GM20000 (cell line): ENCODE measurements around the gene PRG3.

Source experiments
- DNase-seq: peaks from one replicate; pipeline ENCODE4 v3.0.0; 2012; ENCODE audit warnings: low spot score
- TF ChIP-seq, protein P1 (sequence below): IDR thresholded peaks from 2 replicates; pipeline ENCODE4 v1.5.1; 2012; ENCODE audit warnings: mild to moderate bottlenecking, control low read depth; ENCODE audit errors: extremely low read depth, missing control alignments

The PRG3 gene

DNA sequence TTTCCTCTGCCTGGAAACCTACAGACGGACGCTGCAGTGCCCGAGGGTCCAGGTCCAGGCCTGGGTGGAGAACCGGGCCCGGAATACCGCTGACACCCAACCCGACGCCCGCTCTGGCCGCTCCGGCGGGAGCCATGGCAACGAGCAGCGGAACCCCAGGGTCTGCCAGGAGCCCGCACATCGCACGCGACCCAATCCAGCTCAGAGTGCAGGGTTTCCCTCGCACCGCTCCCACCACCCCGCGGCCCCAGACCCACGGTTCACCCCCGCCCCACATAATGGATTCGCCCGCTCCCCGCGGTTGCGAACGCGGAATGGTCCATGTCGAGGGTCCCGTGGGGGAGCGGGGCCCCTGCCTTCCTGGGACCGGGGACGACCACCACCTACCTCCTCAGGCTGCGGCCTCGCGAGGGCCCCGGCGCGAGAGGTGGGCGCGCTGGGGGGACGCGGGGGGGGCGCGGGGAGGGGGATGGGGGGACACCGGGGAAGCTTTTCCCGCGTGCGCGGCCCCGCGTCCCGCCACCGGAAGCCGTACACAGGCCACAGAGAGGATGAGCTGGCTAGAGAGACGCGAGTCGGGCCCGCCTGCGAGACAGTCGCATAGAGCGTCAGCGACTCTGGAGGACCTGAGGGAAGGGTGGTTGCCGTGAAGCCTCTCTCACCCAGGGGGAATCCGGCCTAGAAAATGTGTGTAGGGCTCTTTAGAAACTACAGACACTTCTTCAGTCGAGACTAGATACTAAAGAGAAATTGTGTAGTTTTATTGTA is 45.4 kb downstream of the PRG3 start, which contains the start of gene SSRP1:
Gene SSRP1 (minus strand): TSS at position 550 of the 768 bp plus-strand sequence. CDS start 771 bp downstream, outside the sequence.
- TF ChIP-seq, protein P1, sequence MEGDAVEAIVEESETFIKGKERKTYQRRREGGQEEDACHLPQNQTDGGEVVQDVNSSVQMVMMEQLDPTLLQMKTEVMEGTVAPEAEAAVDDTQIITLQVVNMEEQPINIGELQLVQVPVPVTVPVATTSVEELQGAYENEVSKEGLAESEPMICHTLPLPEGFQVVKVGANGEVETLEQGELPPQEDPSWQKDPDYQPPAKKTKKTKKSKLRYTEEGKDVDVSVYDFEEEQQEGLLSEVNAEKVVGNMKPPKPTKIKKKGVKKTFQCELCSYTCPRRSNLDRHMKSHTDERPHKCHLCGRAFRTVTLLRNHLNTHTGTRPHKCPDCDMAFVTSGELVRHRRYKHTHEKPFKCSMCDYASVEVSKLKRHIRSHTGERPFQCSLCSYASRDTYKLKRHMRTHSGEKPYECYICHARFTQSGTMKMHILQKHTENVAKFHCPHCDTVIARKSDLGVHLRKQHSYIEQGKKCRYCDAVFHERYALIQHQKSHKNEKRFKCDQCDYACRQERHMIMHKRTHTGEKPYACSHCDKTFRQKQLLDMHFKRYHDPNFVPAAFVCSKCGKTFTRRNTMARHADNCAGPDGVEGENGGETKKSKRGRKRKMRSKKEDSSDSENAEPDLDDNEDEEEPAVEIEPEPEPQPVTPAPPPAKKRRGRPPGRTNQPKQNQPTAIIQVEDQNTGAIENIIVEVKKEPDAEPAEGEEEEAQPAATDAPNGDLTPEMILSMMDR: no peak
- peak; percentile 94 for DNase-seq

DNA sequence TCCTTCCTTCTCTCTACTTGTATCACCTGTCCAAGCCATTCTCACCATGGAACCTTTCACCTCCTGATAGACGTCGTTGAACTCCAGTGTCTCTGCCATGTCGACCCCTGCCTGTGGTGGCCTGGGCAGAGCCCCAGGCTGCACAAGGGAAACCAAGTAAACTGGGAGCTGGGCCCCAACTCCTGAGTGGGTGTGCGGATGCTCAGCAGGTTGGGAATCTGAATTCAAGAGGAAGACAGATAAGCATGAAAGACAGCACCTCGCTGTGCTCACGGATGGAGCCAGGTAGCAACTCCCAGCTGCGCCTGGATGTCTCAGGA is 46.0 kb downstream of the PRG3 start:
- TF ChIP-seq, protein P1: no peak
- no peak for DNase-seq

DNA sequence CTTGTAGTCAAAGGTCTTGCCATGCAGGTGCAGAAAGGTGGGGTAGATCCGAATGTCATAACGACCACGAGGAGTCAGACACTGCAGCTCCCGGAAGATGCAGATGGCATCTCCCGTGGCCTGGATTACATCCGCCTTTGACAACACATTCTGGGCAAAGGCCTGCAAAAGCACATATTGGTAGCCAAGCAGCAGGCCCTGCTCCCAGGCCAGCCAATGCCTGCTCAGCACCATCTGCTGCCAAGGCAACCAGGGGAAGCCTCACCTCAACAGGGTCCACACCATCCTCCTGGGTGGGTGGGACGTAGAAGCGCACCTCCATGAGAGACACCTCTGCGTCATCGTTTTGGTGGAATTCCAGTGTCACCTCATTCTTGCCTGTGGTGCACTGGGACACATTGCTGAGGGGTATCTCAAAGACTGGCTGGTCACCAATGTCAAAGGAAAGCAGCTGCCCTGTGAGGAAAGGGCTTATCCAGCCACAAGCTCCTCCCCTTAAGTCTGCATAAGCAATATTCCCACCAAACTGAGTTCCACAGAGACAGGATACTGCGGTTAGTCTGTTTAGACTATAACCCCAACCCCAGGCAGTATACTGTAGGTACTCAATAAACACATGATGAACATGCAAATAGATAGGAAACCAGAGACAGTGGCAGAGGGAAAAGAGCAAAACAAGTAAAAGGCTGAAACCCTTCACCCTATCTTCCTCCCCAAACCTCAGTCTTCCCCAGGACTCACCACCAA is 48.1 kb downstream of the PRG3 start:
- TF ChIP-seq, protein P1: no peak
- DNase-seq: no peak

DNA sequence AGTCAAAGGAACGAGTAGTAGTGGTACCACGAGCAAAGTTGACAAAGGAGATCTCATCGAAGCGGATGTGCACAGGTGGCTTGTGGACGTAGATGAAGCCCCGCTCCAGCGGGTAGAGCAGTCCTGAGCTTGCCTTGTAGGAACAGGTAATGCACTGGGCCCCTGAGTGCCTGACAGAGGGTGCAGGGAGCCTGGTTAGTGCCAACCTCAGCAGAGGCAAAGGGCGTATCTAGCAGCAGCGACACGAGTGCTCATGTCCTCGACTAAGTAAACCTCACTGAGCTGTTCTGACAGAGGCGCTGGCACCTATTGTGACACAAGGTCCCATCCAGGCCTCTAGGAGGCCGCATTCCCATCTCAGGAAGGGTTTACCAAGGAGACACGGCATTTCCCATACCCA is 49.2 kb downstream of the PRG3 start:
- no peak for DNase-seq
- TF ChIP-seq, protein P1: no peak

DNA sequence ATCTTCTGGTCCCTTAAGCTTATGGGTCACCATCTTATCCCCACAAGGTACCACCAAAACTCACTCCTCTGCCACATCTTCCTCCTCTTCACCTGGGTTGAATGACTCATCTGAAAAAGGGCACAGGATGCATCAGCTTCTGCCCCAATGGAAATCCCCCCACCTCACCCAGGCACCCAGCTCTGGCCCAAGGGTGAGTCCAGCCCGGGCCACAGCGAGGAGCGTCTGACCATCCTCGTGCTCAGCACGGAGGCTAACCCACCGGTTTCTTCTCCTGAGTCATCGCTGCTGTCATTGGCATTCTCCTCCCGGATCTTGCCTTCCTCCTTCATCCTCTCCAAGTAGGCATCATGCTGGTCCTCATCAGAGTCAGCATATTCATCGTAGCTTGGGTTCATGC is 50.9 kb downstream of the PRG3 start:
- TF ChIP-seq, protein P1: no peak
- no peak for DNase-seq

DNA sequence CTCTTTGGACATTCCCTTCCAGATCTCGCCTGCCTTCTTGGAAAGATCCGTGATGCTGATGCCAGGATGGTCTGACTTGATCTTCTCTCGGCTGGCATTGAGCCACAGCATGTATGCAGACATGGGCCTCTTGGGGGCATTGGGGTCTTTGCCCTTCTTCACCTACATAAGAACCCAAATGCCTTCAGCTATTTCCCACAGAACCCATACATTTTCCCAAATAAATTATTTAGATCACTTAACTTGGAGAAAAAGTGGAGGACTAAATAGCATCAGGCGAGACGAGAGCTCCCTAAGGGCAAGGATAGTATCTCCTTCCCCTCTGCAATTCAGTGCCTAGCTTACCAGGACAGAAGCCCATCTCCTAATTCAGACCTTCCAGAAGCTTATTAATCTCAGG is 53.2 kb downstream of the PRG3 start:
- no peak for DNase-seq
- TF ChIP-seq, protein P1: no peak
